GM19240 (cell line): Measurements from ENCODE around the gene NFYA.

ENCODE experiments used
- DNase-seq: peaks from one replicate; pipeline ENCODE4 v3.0.0; 2011; ENCODE audit warnings: low spot score; ENCODE audit not compliant: insufficient read length

Gene NFYA

DNA sequence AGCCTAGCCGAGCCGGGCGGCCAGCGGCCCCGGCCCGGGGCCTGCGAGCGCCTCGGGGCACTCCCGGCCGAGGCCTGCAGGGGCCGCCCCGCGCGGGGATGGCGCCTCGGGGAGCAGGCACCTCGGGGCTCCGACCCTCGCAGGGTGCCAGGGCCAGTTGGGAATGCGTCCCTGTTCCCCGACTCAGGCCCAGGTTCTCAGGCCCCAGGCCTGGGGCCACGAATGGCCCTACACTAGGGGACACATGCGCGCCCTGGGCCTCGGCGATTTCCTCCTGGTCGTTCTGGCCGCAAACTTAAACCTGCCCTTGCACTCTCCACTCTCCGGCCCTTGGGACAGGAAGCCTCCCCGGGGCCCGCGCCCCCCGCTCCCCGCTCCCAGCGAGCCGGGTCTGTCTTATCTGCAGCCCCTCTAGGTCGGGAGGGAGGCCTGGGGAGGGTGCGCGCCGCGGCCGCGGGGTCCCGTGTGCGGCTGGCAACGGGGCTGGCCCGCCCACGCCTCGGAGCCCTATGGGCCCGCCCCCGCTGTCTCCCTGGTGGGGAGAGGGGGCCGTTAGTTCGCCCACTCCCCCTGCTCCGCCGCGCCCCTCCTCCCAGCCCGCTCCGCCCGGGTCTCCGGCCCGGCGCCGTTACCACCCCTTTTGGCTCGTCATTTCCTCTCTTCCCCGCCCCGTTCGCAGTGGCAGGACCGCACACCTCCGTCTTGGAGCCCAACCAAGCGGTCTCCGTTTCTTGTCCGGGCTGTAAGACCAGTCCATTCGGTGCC, 611 bp downstream of the NFYA start:
- peak; percentile 55 for DNase-seq

GRCh38 chr6:41073968-41074691, 1.4 kb downstream of the NFYA start:
- no peak for DNase-seq

GRCh38 chr6:41074692-41075436, 2.1 kb downstream of the NFYA start:
- DNase-seq: no peak

GRCh38 chr6:41075651-41076626, 3.2 kb downstream of the NFYA start:
- no peak for DNase-seq

GRCh38 chr6:41077536-41077935, 4.8 kb downstream of the NFYA start:
- DNase-seq: no peak

- no peak for DNase-seq
Measured at GRCh38 chr6:41078101-41078500, 5.3 kb downstream of the NFYA start.

GRCh38 chr6:41079080-41079479, 6.3 kb downstream of the NFYA start:
- no peak for DNase-seq

- DNase-seq: no peak
Measured at GRCh38 chr6:41080621-41081020, 7.8 kb downstream of the NFYA start.

GRCh38 chr6:41083072-41083471, 10.3 kb downstream of the NFYA start:
- DNase-seq: no peak

- no peak for DNase-seq
Measured at GRCh38 chr6:41085182-41085581, 12.4 kb downstream of the NFYA start.

- DNase-seq: no peak
Measured at GRCh38 chr6:41088451-41088850, 15.7 kb downstream of the NFYA start.

- DNase-seq: no peak
Measured at GRCh38 chr6:41090841-41091761, 18.3 kb downstream of the NFYA start.

DNA sequence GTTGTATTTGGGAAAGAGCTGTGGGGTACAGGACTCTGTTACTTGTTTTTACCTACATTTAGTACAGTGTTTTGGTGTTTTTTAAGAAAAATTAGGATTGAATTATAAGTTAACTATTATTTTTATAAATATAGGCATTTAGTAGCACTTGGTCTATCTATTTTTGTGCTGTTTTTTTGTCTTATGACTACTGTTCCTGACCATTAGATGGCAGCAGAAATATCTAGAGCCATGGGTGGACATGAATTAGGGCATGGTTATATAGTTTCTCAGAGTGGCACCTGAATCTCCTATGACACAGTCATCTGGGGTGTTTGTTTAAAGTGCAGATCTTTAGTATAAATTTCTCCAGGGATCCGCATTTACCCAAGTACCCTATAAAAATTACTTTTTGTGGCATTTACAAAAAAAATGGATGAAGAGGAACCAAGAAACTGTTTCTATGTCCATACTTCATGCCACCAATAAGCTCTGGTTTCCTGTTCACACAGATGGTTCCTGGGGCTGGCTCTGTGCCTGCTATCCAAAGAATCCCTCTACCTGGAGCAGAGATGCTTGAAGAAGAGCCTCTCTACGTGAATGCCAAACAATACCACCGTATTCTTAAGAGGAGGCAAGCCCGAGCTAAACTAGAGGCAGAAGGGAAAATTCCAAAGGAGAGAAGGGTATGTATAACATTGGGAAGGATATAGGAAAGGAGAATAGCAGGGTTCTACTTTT, 19.8 kb downstream of the NFYA start:
- DNase-seq: no peak

GRCh38 chr6:41093729-41094128, 21.0 kb downstream of the NFYA start:
- DNase-seq: no peak

DNA sequence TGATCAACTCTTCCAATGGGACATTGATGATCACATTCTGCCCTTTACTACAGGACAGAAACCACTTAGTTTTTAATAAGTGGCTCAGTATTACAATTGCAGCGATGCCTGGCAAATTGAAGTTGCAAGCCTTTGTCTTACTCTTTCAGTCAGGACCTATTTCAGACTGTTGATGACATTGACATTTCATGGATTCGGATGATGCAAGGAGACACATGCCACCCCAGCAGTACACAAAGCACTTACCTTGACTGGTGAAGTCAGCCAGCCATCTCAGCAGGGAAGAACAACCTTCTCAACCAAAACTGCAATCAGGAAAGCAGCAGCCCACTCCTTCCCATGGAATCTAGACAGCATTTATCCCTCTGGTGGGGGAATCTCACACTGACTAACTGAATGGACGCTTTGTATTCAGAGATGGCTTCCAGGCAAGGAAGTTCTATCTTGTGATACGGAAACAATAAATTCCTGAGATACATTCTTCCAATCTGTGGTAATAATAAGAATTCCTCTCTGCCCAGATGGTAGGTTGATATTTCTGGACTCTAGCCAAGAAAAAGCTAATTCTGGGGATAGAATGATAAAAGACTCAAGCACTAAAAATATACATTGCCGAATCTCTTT, 24.8 kb downstream of the NFYA start:
- no peak for DNase-seq

GRCh38 chr6:41098366-41098765, 25.6 kb downstream of the NFYA start:
- no peak for DNase-seq

- DNase-seq: no peak
Measured at GRCh38 chr6:41100871-41101287, 28.1 kb downstream of the NFYA start.

DNA sequence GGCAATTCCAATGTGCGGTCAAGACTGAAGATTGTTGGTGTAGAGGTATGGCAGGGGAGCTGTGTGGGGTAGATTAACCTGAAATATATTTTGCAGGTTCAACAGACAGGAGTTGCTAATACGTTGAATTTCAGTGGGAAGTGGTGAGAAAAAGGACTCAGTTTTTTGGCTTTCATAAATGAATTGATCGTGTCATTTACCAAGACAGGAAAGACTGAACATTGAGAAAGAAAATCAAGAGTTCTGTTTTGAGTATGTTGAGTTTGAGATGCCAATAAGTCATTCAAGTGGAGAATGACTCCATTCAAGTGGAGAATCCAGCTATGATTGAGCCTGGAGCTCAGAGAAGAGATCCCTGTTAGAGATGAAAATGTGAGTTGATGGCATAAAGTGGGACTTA, 31.1 kb downstream of the NFYA start:
- no peak for DNase-seq

GRCh38 chr6:41111017-41111416, 38.2 kb downstream of the NFYA start:
- no peak for DNase-seq
